Right cardiac atrium (tissue), 5 donors: ENCODE data around the gene FGF14. TPM values are rescaled to one million over a fixed set of nuclear protein-coding genes. Genes with fewer than 3 reads are reported as not detected.

Experiments used
- ATAC-seq, 2 donors: fragments of 200-7000 bp; cut with Tn5 transposase; one replicate each; pipeline versions ENCODE4 v1.8.0 to v1.9.1; 2020; ENCODE audit warnings: moderate library complexity in 2 of 2, mild to moderate bottlenecking in 1 of 2
- DNase-seq, 3 donors: peaks; one replicate each; pipeline ENCODE4 v3.0.0-alpha.2; 2020
- H3K27ac ChIP-seq: one replicate; pipeline ENCODE4 v1.5.1; 2013; ENCODE audit warnings: mild to moderate bottlenecking, low read length, control low read depth, moderate library complexity
- H3K27me3 ChIP-seq: one replicate; pipeline ENCODE4 v1.6.1; 2013; ENCODE audit not compliant: control insufficient read depth, insufficient read depth
- H3K4me1 ChIP-seq: one replicate; pipeline ENCODE4 v1.6.1; 2013; ENCODE audit warnings: low read length; ENCODE audit not compliant: control insufficient read depth, insufficient read depth
- H3K4me3 ChIP-seq: one replicate; pipeline ENCODE4 v1.5.1; 2013; ENCODE audit warnings: low read length, control low read depth
- H3K9me3 ChIP-seq: one replicate; pipeline ENCODE4 v1.6.1; 2013; ENCODE audit warnings: low read length; ENCODE audit not compliant: control insufficient read depth
- WGBS: extraction: QIAGEN DNeasy Blood & Tissue Kit; methylation state at CpG from one replicate; pipeline ENCODE4 v1.1.7; 2013; 5-methylcytosine and 5-hydroxymethylcytosine counted together
- intact Hi-C, 4 donors: fragments of 100-400 bp; cut with DNase I; formaldehyde crosslinking; loops; one replicate each; pipeline versions ENCODE4 v1.11.0 to v1.14.0; 2022 to 2023
- polyA plus RNA-seq: library from polyadenylated mRNA; stranded (reverse); fragments of 200-250 nt; gene quantifications from one replicate; pipeline ENCODE4 v1.2.3, GENCODE V29; 2013
- total RNA-seq, 4 donors: library from RNA; stranded (reverse); fragmentation: NEBNext Ultra II Directional; extraction: Animal tissue kit (Norgen Biotek cat#: 25700); gene quantifications; one replicate each; pipeline ENCODE4 v1.2.1, GENCODE V29; 2021
- donor health status: healthy with polysubstance abuse.
- donor health status: DM: no; HTN: yes; CAD: no.
- donor health status: DM: no; HTN: no; CAD: no.
- donor health status: DM: no; HTN: yes; CAD: no; lungs with severe emphysema.
- donor health status: DM: yes; HTN: yes; CAD: no.

The FGF14 gene
- total and polyA plus RNA-seq, 5 donors: 0.54 to 4.9 (median 3.0) TPM

- intact Hi-C loops: loop anchor here in 3 of 4 donors (10.0 kb wide), 3 partner anchors 228 to 608 kb away; no protein-coding TSS in a partner anchor
- ATAC-seq: no peak
- Histone ChIP-seq H3K4me3 (no peak overlapping the region), H3K9me3 (no peaks in the 10 kb centered on the region), H3K27me3 (no peaks in the 10 kb centered on the region), H3K4me1 (no peaks in the 10 kb centered on the region), H3K27ac (no peak overlapping the region)
- 82% methylated on average over 3 of the region's 3 CpGs for WGBS
- DNase-seq: no peak
These were observed 649.4 kb downstream of the FGF14 start for GRCh38 chr13:101752432-101752831.

DNA sequence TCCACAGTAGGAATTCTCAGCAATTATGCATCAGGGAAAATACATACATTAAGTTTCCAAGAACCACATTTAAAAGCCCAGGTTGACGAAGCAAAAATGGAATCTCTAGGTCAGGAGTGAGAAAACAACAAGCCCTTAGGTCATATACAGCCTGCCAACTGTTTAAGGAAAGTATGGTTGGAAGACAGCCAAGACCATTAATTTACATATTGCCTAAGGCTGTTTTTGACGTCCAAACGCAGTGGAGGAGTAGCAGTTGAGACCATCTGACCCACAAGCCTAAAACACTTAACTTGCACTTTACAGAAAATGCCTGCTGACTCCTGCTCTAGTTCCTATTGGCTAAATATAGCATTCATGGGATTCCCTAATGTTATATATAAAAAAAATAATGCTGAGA is 650.4 kb downstream of the FGF14 start:
- Histone ChIP-seq H3K27me3 (no peaks in the 10 kb centered on the region), H3K9me3 (no peaks in the 10 kb centered on the region), H3K4me3 (no peak overlapping the region), H3K27ac (no peak overlapping the region), H3K4me1 (no peaks in the 10 kb centered on the region)
- 10% methylated on average over 3 of the region's 3 CpGs for WGBS
- intact Hi-C loops: loop anchor here in 3 of 4 donors (10.0 kb wide), 3 partner anchors 227 to 607 kb away; no protein-coding TSS in a partner anchor
- ATAC-seq: no peak
- no peak for DNase-seq

DNA sequence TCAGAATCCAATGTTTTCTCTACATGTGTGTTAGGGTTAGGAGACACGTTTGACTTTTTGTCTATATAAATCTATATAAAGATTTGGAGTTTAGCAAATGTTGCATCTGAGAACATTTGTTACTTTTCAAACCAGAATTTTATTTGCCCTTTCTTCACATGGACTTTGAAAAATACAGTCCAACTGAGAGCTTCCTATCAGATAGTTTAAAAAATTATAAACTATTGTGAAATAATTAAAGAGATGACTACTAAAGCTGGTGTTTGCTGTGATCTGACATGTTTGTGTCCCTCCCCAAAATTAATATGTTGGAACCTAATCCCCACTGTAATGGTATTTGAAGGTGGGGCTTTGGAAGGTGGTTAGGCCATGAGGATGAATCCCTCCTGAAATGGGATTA is 652.3 kb downstream of the FGF14 start:
- ATAC-seq: no peak
- Histone ChIP-seq H3K9me3 (no peaks in the 10 kb centered on the region), H3K4me3 (no peak overlapping the region)

DNA sequence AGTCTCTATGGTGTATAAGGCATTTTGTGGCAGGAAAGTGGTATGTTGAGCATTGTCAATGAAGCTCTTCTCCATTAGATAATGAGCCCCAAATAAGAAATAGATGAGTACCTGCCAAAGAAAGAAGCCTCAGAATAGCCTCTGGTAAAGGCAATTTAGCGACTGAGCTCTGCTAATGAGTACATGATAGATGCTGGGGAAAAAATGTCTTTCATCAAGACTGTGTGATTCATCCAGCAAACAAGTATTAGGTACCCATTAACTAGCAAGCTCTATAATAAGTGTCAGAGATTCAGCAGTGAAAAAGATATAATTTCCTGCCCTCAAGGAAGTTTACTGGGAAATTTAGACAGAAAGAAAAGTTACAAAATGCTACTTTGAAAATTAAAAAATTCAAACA is 654.8 kb downstream of the FGF14 start:
- intact Hi-C loops: no loop called here

More for the DNA sequence above, 652.3 kb downstream of the FGF14 start:
- Histone ChIP-seq H3K27ac (no peak overlapping the region), H3K4me1 (no peaks in the 10 kb centered on the region), H3K27me3 (no peaks in the 10 kb centered on the region)
- no peak for DNase-seq
- WGBS: 84% methylated on average over 1 of the region's 1 CpG
- intact Hi-C loops: no loop called here

GRCh38 chr13:101746513-101746912 is 655.3 kb downstream of the FGF14 start:
- H3K27me3 ChIP-seq: no peaks in the 10 kb centered on the region
- H3K9me3 ChIP-seq: no peaks in the 10 kb centered on the region
- H3K4me3 ChIP-seq: no peak overlapping the region
- DNase-seq (no peak), ATAC-seq (no peak)
- 87% methylated on average over 2 of the region's 2 CpGs for WGBS
- H3K27ac ChIP-seq: no peak overlapping the region
- intact Hi-C loops: no loop called here
- no peaks in the 10 kb centered on the region for H3K4me1 ChIP-seq

More for the DNA sequence above, 654.8 kb downstream of the FGF14 start:
- DNase-seq: no peak
- 73% methylated on average over 1 of the region's 1 CpG for WGBS
- H3K27ac ChIP-seq: no peak overlapping the region
- ATAC-seq: no peak
- no peaks in the 10 kb centered on the region for H3K4me1 ChIP-seq
- no peak overlapping the region for H3K4me3 ChIP-seq
- no peaks in the 10 kb centered on the region for H3K27me3 ChIP-seq
- H3K9me3 ChIP-seq: no peaks in the 10 kb centered on the region

GRCh38 chr13:101739382-101740178 is 662.3 kb downstream of the FGF14 start:
- no peaks in the 10 kb centered on the region for H3K9me3 ChIP-seq
- no peak overlapping the region for H3K27ac ChIP-seq
- no peaks in the 10 kb centered on the region for H3K27me3 ChIP-seq
- intact Hi-C loops: no loop called here
- 82% methylated on average over 9 of the region's 9 CpGs for WGBS
- no peak for DNase-seq
- ATAC-seq: no peak
- no peak overlapping the region for H3K4me3 ChIP-seq
- no peaks in the 10 kb centered on the region for H3K4me1 ChIP-seq

GRCh38 chr13:101738336-101738735 is 663.5 kb downstream of the FGF14 start:
- Histone ChIP-seq H3K4me1 (no peaks in the 10 kb centered on the region), H3K27ac (no peak overlapping the region), H3K27me3 (no peaks in the 10 kb centered on the region), H3K4me3 (no peak overlapping the region), H3K9me3 (no peaks in the 10 kb centered on the region)
- intact Hi-C loops: no loop called here
- no peak for ATAC-seq
- 78% methylated on average over 2 of the region's 2 CpGs for WGBS
- DNase-seq: no peak

DNA sequence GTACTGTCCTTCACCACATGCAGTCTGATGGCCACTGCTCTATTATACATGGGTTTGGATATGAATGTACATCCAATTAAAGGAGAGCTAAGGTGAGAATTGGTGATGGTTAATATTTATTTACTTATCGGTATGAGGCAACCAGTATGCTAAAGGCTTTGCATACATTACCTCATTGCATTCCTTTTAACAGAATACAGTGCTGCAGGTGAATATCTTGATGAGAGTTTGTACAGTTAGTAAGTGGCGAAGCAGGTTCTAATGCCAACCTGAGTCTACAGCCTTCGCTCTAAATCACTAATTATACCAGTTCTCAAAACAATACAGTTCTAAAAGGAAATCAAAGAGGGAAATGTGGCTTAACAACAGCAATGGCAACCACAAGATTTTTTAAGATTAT is 665.3 kb downstream of the FGF14 start:
- DNase-seq (no peak), ATAC-seq (no peak)
- Histone ChIP-seq H3K9me3 (no peaks in the 10 kb centered on the region), H3K27ac (no peak overlapping the region), H3K4me3 (no peak overlapping the region), H3K4me1 (no peaks in the 10 kb centered on the region), H3K27me3 (no peaks in the 10 kb centered on the region)
- WGBS: 60% methylated on average over 3 of the region's 3 CpGs
- intact Hi-C loops: no loop called here

DNA sequence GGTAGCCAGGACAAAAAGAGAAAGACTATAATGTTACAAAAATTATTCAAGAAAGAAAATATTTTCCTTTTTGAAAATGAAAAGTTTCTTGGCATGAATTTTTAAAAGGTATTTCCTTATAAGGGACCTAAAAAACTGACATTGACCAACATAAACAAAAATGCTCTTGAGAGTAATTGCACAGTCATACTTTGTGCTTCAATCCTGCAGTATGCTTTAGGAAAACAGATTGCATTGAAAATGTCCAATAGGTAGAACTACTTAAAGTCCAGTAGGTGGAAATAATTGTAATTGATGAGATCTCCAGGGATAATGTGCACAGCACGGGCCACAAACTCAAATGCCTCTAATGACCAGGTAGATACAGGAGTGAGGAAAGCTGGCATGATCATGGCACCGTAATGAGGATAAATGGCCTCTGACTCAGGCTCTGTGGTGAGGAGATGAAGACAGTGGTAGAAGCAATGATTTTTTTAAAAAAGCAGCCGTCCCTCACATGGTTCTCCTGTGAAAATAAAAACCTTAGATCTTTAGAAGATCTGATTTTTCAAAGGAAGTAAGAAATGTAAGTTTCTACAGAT is 671.3 kb downstream of the FGF14 start:
- DNase-seq (no peak), ATAC-seq (no peak)
- Histone ChIP-seq H3K27me3 (no peaks in the 10 kb centered on the region), H3K27ac (no peak overlapping the region), H3K4me3 (no peak overlapping the region), H3K9me3 (no peaks in the 10 kb centered on the region), H3K4me1 (no peaks in the 10 kb centered on the region)
- WGBS: 77% methylated on average over 3 of the region's 3 CpGs
- intact Hi-C loops: no loop called here

GRCh38 chr13:101728615-101729014 is 673.2 kb downstream of the FGF14 start:
- WGBS: 75% methylated on average over 3 of the region's 3 CpGs
- H3K27ac ChIP-seq: no peak overlapping the region
- intact Hi-C loops: no loop called here
- H3K4me1 ChIP-seq: no peaks in the 10 kb centered on the region
- DNase-seq (no peak), ATAC-seq (no peak)
- no peak overlapping the region for H3K4me3 ChIP-seq
- no peaks in the 10 kb centered on the region for H3K9me3 ChIP-seq
- H3K27me3 ChIP-seq: no peaks in the 10 kb centered on the region

DNA sequence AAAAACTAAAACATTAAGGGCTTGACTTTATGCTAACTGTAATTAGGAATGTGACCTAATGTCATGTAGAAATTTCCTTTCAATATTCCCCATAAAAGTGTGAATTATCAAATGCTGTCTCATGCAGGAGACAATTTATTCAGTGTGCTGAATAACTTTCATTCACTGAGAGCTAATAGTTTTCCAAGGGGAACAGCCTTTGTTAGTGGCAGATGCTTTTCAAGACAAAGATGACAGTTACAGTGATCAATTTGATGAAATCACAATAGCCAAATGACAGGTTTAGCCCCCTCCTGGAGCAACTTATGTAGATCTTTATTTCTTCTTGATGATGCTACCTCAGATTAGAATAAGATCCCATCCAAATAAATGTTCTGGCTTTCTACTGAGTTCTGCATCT is 673.8 kb downstream of the FGF14 start:
- ATAC-seq: no peak
- no peaks in the 10 kb centered on the region for H3K27me3 ChIP-seq
- no peak overlapping the region for H3K4me3 ChIP-seq
- intact Hi-C loops: no loop called here
- no peaks in the 10 kb centered on the region for H3K4me1 ChIP-seq
- no peaks in the 10 kb centered on the region for H3K9me3 ChIP-seq
- no peak for DNase-seq
- no peak overlapping the region for H3K27ac ChIP-seq
